ENCODE data around the gene CCDC201. TPM values are rescaled to one million over a fixed set of nuclear protein-coding genes. Genes with fewer than 3 reads are reported as not detected.

The CCDC201 gene
- total and polyA plus RNA-seq, 2 of the 8 experiments (the other 6 are each of a cell fraction or from before 2014, with no cell fraction given), result not detected

DNA sequence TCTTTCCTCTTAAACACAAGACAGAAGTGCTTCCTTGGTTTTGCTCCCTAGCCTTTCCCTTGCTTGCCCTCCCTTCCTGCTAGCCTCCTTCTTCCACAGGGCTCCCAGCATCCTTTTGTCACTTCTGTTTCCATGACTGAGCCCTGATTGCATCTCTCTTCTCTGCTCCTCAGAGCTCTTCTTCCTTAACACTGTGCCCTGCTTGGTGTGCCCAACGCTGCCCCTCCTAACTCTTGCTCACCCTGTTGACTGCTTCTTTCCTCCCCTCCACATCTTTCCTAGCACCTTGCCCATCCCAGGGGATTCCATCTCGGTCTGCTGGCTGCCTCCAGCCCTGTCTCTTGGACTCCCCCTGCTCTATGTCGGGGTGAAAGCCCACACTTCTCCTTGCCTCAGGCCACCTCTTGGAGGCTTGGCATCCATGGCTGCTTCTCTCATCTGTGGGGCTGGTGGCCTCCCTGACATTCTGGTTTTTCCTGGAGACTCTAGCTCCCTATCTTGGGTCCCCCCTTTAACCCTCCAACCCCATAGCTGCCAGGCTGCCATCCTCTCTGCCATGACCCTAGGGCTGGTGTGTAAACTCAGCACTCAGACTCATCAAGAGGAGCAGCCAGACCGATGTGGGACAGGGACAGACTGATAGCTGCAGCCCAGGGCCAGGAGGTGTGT is 21.2 kb upstream of the CCDC201 start (continued):
- no peak for TF ChIP-seq RAD21 (IDR thresholded peaks at IDR 0.05 in 1 of 2, conservative IDR thresholded peaks at IDR 0.05 in 1 of 2; ENCODE audit: low read depth in 2 of 2, low read length in 2 of 2)

Data from H1 (cell line).